Glutamatergic neuron (in vitro differentiated cells): ENCODE data around the gene HCRT. TPM values are rescaled to one million over a fixed set of nuclear protein-coding genes. Genes with fewer than 3 reads are reported as not detected.
"Not testable (repeated sequence)": the region's sequence is repeated elsewhere in the genome, so short reads cannot be mapped to it uniquely, and the experiment has no call there.

Experiments
- DNase-seq: peaks from one replicate; pipeline ENCODE4 v3.0.0; 2022
- H3K27ac Mint-ChIP-seq: one replicate; pipeline ENCODE4 v1.8.0; 2020; ENCODE audit warnings: mild to moderate bottlenecking, mixed read lengths, inconsistent platforms; ENCODE audit not compliant: unreplicated experiment
- H3K27me3 Mint-ChIP-seq: one replicate; pipeline ENCODE4 v1.8.0; 2020; ENCODE audit warnings: mild to moderate bottlenecking, moderate library complexity, mixed read lengths, inconsistent platforms; ENCODE audit not compliant: unreplicated experiment
- H3K36me3 Mint-ChIP-seq: one replicate; pipeline ENCODE4 v1.8.0; 2020; ENCODE audit warnings: mild to moderate bottlenecking, mixed read lengths, inconsistent platforms; ENCODE audit not compliant: unreplicated experiment
- H3K4me1 Mint-ChIP-seq: one replicate; pipeline ENCODE4 v1.8.0; 2020; ENCODE audit warnings: mild to moderate bottlenecking, low read depth, mixed read lengths, inconsistent platforms; ENCODE audit not compliant: unreplicated experiment
- H3K4me3 Mint-ChIP-seq: one replicate; pipeline ENCODE4 v1.8.0; 2020; ENCODE audit warnings: mild to moderate bottlenecking, mixed read lengths, inconsistent platforms; ENCODE audit not compliant: unreplicated experiment
- H3K9me3 Mint-ChIP-seq: one replicate; pipeline ENCODE4 v1.8.0; 2020; ENCODE audit warnings: mild to moderate bottlenecking, moderate library complexity, mixed read lengths, inconsistent platforms; ENCODE audit not compliant: unreplicated experiment
- CTCF ChIP-seq: fragments of 200-600 bp; sonication (generic); IDR thresholded peaks from one replicate; pipeline ENCODE4 v1.5.0; 2021; ENCODE audit not compliant: partially characterized antibody, unreplicated experiment
- total RNA-seq: library from RNA; stranded (reverse); fragmentation: NEBNext Ultra II Directional; extraction: Animal tissue kit (Norgen Biotek cat#: 25700); gene quantifications from one replicate; pipeline ENCODE4 v1.2.1, GENCODE V29; 2021; ENCODE audit not compliant: unreplicated experiment

HCRT gene
- total RNA-seq, 1 donor from 2014 or later = not detected

GRCh38 chr17:42214156-42214555, 28.9 kb upstream of the HCRT start:
- Mint-ChIP-seq H3K36me3 (no peaks in the 10 kb centered on the region), H3K4me1 (peaks cover 20% of the 10 kb centered on the region)

GRCh38 chr17:42212382-42212781, 27.1 kb upstream of the HCRT start:
- Mint-ChIP-seq H3K36me3 (no peaks in the 10 kb centered on the region), H3K4me1 (peaks cover 14% of the 10 kb centered on the region), H3K4me3 (no peak overlapping the region), H3K27ac (peak overlapping the region; percentile 48), H3K9me3 (peaks cover 4% of the 10 kb centered on the region), H3K27me3 (no peaks in the 10 kb centered on the region)
- no peak for TF ChIP-seq CTCF
- no peak for DNase-seq

More at GRCh38 chr17:42214156-42214555, 28.9 kb upstream of the HCRT start:
- Mint-ChIP-seq H3K4me3 (no peak overlapping the region), H3K9me3 (peaks cover 4% of the 10 kb centered on the region), H3K27ac (no peak overlapping the region), H3K27me3 (no peaks in the 10 kb centered on the region)
- no peak for DNase-seq
- TF ChIP-seq CTCF = no peak

GRCh38 chr17:42211921-42212341, 26.7 kb upstream of the HCRT start:
- not testable (repeated sequence) for H3K27me3 Mint-ChIP-seq, H3K36me3 Mint-ChIP-seq, H3K9me3 Mint-ChIP-seq, H3K4me3 Mint-ChIP-seq
- H3K4me1 Mint-ChIP-seq = peaks cover 14% of the 10 kb centered on the region
- DNase-seq = peak; percentile 57
- H3K27ac Mint-ChIP-seq = peak overlapping the region; percentile 48

- Mint-ChIP-seq H3K4me1 (peaks cover 14% of the 10 kb centered on the region), H3K36me3 (no peaks in the 10 kb centered on the region), H3K9me3 (peaks cover 4% of the 10 kb centered on the region), H3K27me3 (no peaks in the 10 kb centered on the region), H3K27ac (no peak overlapping the region), H3K4me3 (no peak overlapping the region)
- TF ChIP-seq CTCF = no peak
- no peak for DNase-seq
Observed at GRCh38 chr17:42210046-42210445, 24.8 kb upstream of the HCRT start.

GRCh38 chr17:42206153-42206612, 20.9 kb upstream of the HCRT start:
- H3K4me3 Mint-ChIP-seq, DNase-seq, H3K27me3 Mint-ChIP-seq, H3K36me3 Mint-ChIP-seq, H3K4me1 Mint-ChIP-seq, H3K9me3 Mint-ChIP-seq, H3K27ac Mint-ChIP-seq: not testable (repeated sequence)

- peaks cover 5% of the 10 kb centered on the region for H3K9me3 Mint-ChIP-seq
Observed at GRCh38 chr17:42203354-42203753, 18.1 kb upstream of the HCRT start.

More at GRCh38 chr17:42203354-42203753, 18.1 kb upstream of the HCRT start:
- Mint-ChIP-seq H3K4me3 (no peak overlapping the region), H3K4me1 (peaks cover 6% of the 10 kb centered on the region), H3K36me3 (no peaks in the 10 kb centered on the region), H3K27me3 (peaks cover 3% of the 10 kb centered on the region), H3K27ac (no peak overlapping the region)
- DNase-seq = no peak
- TF ChIP-seq CTCF = no peak
